NCI-H82 treated with DMSO at 0.1 percent for 48 hours (cell line): Measurements from ENCODE around the gene CYLC1.

Source experiments
- DNase-seq: peaks from one replicate; lab custom pipeline; 2025; ENCODE audit not compliant: unreplicated experiment; lab: John Stamatoyannopoulos, UW

CYLC1 gene, protein sequence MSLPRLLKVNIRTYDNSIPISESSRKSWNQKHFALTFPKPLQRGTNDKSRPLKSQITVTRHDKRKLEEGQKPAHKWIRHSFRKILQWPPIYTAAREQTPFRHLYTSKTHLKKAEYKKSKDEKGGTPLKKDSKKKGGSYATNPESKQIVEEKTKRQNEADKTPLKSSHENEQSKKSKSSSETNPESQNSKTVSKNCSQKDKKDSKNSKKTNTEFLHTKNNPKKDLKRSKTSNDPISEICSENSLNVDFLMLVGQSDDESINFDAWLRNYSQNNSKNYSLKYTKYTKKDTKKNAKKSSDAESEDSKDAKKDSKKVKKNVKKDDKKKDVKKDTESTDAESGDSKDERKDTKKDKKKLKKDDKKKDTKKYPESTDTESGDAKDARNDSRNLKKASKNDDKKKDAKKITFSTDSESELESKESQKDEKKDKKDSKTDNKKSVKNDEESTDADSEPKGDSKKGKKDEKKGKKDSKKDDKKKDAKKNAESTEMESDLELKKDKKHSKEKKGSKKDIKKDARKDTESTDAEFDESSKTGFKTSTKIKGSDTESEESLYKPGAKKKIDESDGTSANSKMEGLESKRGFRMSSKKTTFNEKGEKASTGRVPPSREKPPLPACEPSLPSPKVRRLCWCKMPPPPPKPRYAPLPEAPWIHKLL

DNA sequence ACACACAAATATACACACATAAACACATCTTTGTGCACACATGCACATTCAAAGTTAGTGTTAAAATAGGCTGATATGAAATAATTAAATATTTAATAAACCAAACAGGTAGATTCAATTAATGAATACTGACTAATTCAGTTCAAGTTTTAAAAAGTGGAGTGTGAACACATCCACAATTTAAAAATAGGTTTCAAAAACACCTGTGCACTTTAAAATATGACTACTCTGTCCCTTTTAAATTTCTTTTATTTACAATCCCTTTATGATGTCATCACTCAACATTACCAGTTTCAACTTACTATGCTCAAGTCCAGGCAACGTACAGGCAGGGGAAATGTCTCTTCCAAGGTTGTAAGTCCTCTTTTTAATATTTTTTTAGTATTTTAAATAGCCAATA, at the start of gene CYLC1:
CYLC1 (plus strand) TSS at position 301 of the 400 bp plus-strand sequence; CDS start at position 338, 37 bp downstream.
- DNase-seq, result no peak

DNA sequence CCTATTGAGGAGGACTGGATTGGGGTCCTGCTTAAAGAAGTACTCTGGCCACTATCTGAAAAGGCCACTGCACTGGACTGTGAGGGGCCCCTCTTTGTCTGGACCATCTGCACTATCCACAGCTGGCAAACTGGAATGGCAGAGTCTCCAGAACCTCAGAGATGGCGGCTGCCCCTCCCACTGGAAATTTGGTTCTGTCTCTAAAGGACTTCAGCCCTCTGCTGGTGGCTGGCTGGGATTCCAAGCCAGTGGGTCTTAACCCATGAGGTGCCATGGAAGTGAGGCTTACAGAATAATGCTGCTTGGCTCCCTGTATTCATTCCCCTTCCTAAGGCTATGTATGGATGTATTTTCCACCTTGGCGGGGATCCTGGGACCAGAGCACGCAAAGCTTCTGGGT, 41.6 kb upstream of the CYLC1 start:
- no peak for DNase-seq

DNA sequence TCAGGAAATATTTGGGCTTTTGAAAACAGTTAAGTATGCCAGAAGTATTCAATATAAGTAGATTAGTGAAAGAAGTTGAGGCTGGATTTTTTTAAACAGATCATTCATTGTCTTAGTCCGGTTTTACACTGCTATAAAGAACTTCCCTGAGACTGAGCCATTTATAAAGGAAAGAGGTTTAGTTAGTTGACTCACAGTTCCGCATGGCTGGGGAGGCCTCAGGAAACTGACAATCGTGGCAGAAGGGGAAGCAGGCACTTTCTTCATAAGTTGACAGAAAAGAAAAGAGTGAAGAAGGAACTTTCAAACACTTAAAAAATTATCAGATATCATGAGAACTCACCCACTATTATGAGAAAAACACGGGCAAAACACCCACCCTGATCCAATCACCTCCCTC, 31.1 kb upstream of the CYLC1 start:
- DNase-seq, result no peak

DNA sequence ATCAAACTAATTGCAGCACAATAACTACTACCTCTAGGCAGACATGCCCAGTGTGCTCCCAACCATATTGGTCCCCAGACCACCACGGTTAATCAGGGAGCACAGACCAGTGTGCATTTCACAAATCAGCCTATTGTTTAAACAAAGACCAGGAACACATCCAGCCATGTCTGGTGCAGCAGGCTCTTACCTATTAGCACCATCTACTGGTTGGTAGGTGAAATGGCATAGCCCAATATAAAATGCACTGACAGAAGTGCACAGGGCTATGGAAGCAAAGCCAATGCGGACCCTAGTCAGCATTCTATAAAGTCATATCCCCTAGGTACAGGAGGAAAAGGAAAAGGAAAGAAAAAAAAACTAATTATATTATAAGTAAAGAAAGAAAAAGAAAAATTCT, 15.5 kb upstream of the CYLC1 start:
- DNase-seq, result peak; percentile 14

DNA sequence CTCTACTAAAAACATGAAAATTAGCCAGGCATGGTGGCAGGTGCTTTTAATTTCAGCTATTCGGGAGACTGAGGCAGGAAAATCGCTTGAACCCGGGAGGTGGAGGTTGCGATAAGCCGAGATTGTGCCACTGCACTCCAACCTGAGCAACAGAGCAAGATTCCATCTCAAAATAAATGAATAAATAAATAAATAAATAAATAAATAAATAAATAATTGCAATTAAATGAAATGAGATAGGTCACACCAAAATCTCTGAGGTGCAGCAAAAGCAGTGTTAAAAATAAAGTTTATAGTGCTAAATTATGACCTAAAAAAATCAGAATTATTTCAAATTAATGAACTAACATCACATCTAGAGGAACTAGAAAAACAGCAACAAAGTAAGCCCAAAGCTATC, 13.6 kb upstream of the CYLC1 start:
- DNase-seq, result no peak

DNA sequence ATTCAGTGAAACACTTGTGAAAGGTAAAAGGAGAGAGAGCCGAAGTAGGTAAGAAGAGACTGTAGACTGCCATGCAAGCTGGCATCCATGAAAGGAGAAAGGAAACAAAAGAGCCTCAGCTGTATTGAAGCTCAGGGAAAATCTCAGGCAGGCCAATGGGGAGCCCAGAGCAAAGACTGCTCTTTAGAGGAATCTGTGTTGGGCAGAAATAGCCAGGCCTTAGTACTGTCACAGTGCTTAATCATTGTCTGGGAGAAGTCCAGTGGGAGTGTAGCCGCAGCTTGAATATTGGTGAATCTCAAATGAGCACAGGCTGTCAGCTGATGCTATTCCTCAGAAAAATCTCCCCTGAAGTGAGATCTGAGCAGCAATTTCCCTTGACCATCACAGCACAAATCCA, 27.6 kb downstream of the CYLC1 start:
- DNase-seq, result no peak

DNA sequence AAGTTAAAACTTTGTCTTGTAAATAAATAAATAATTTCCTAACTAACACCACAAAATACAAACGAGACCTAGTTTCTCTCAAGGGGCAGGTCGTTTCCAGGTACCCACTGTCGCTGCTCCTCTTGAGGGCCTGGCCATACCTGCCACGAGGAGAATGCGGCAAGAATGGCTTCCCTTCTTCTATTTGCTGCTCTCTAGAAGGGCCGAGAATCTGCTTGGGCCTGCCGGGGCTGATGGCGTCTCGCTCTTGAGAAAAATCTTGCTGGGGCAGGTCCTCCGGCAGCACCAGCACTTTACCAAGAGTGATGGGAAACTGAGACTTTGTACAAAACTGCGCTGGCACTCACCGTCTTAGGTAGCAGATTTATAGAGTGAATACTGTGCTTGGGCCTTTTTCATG, 31.5 kb downstream of the CYLC1 start:
- no peak for DNase-seq

DNA sequence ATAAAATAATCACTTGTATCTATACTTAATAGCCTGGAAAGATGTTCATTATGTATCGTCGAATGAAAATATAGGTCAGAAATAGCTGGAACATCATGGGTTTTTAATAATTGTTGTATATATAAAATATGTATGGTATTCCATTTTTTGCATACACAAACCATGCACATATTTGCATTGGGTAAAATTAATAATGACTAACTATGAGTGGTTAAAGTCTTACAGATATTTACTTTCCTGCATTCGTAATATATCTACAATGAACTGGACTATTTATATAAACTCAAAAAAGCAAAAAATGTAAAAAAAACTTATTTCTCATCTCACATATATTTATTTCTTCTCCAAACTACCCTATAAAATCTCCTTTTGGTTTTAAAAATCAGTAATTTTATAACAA, 46.0 kb downstream of the CYLC1 start:
- DNase-seq, result no peak

DNA sequence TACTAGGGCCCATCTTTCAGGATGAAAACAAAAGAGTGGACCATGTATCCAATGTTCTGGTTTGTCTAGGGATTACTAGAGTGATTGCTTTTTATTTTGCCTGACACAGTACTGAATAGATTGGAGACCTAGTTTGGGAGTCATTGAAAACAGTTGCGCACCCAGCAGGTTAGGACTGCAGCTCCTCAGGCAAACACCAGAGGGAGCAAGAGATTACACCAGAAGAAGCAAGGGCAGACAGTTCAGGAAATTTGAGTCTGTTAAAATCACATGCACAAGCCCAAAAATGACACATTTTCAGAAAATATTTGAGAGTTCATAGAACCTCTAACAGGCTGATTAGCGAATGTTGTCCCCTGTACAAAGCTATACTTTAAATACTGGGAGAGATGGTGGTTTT, 55.6 kb downstream of the CYLC1 start:
- no peak for DNase-seq

DNA sequence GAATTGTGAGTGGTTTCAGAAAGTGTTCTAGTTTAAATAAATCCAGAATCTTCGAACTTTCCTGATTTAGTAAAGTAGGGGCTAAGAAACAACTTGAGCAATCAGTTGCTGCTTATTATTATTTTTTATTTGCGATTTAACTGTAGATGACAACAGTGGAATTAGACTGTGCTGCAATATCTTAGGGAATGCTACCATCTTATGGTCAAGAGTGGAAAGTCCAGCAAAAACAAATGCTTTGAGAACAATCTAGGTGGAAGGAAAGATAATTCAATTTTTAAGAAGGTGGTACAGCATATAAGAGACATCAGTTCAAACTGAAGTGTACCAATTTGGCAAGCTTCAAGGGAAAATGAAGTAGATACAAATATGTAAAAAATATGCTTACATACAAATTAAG, 73.3 kb downstream of the CYLC1 start:
- no peak for DNase-seq
